RCC 7860 (cell line): Measurements from ENCODE around the gene PSMB8.
"Not testable (repeated sequence)": the region's sequence is repeated elsewhere in the genome, so short reads cannot be mapped to it uniquely, and the experiment has no call there.

Experiments
- DNase-seq: peaks from one replicate; pipeline ENCODE4 v3.0.0-alpha.2; 2015; ENCODE audit warnings: low spot score
- FAIRE-seq: peaks from 2 replicates; lab custom pipeline; 2012; peaks lifted over from hg19 to GRCh38; lab: Jason Lieb, UNC

Gene PSMB8

DNA sequence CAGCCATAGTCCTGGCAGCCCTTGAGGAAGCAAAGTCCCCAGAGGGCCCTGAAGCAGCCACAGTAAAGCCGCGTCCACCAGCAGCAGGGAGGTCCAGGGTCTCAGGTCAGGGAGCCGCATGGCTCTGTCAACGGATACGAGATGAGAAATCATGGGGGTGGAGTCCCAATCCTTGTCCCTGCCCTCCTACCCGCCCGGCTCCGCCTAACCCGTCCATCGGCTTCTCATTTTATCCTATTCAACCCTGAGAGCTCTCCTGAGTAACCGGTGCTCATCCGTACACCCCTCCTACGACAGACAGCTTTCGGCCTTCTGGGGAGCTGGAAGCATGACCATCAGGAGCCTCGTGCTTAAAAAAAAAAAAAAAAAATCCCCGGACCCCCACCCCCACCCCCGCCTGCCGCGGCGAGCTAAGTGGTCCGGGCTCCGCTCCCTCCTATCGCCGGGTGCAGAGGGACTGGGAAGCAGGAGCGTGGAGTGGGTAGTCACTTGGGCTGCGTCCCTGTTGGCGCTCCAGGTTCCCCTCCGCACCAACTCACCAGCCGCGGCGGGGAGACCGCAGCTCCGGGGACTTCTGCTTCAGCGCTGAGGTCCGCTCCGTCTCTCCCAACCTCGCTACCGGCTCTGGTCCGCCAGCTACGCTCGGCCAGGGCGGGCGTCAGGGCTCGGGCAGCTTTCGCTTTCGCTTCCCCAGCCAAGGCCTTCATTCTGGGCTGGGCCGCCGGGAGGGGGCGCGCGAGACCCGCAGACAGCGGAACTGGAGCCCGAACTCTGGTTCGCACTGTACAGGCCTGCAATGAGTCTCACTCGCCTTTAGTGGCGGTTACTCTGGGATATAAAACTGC lies 5.5 kb downstream of the PSMB8 start, which contains the start of gene TAP2:
Gene TAP2, minus strand, starts transcription at position 626 of the 845 bp plus-strand sequence. Its CDS starts 506 bp downstream, at position 120.
- FAIRE-seq (peak; percentile 23), DNase-seq (peak; percentile 76)

DNA sequence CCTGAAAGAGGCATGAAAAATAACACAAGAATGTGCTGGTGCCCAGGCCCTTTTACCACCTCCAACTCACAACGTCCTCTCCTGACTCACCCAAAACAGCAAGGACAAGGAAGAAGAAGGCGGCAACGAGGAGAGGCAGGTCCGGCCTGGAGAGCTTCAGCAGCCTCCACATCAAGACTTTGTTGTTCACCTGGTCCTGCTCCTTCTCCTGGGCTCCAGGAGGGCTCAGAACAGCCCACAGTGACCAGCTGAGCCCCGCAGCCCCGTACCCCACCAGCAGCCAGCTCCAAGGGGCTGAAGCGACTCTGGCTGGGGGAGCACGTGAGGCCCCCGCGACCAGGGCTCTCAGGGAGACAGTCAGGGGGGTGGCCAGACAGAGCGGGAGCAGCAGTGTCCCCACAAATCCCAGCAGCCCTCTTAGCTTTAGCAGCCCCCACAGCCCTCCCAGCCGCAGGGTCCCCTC lies 6.2 kb downstream of the PSMB8 start:
- peak; percentile 22 for DNase-seq
- no peak for FAIRE-seq

- no peak for DNase-seq
- no peak for FAIRE-seq
Observed at GRCh38 chr6:32836873-32837272, 7.0 kb downstream of the PSMB8 start.

DNA sequence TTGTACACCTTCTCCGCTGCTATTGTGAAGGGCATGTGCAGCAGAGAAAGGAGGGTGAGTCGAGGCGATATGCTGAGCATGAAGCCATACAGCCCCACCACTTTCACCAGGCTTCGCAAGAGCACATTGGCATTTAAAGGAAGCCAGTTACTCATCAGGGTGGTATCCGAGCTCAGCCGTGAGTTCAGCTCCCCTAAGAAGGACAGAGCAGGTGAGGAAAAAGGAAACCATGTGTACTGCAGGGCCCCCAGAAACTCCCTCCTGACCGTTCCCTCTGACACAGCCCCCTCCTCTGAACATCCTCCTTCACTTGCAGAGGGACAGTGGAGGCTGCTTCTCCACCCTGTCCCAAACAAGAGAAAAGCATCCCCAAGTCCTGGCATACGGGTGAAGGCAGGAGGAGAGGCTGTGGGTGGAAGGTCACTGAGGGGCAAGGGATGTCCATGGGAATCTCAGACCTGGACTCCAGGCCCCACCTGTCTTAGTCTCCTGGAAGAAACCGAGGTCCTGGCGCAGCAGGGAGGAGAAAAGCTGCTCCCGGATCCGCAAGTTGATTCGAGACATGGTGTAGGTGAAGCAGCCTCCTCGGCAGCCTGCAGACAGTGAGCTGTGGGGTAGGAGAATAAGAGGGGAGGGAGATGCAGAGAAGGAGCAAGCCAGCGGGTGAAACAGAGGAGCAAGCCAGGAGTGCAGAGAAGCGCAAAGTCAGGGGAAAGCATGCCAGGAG lies 8.5 kb downstream of the PSMB8 start:
- no peak for DNase-seq
- no peak for FAIRE-seq

DNA sequence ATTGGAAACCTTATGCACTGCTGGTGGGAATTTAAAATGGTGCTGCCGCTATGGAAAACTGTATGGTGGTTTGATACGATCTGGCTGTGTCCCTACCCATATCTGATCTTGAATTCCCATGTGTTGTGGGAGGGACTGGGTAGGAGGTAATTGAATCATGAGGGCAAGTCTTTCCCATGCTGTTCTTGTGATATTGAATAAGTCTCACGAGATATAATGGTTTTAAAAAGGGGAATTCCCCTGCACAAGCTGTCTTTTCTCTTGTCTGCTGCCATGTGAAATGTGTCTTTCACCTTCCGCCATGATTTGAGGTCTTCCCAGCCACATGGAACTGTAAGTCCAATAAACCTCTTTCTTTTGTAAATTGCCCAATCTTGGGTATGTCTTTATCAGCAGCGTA lies 10.2 kb downstream of the PSMB8 start:
- DNase-seq, result no peak
- no peak for FAIRE-seq

- FAIRE-seq, result no peak
- DNase-seq, result no peak
Observed at GRCh38 chr6:32832535-32832934, 11.3 kb downstream of the PSMB8 start.

- DNase-seq (no peak), FAIRE-seq (no peak)
Observed at GRCh38 chr6:32830936-32831335, 12.9 kb downstream of the PSMB8 start.

DNA sequence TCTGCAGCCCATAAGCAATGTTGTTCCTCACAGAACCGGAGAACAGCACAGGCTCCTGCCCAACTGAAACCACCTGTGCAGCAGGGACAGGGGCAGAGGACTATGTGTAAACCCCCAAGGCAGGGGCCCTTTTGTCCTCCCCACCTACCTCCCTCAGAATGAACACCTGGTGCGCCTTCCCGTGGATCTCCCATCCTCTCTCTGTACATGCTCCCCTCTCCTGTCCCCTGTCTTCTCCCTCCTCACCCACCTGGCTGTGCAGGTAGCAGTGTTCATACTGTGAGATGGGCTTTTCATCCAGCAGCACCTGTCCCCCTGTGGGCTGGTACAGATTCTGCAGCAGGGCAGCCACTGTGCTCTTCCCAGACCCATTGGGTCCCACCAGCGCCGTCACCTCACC lies 13.8 kb downstream of the PSMB8 start:
- no peak for FAIRE-seq
- DNase-seq, result no peak

GRCh38 chr6:32829495-32829894 lies 14.4 kb downstream of the PSMB8 start:
- no peak for DNase-seq
- FAIRE-seq, result no peak

DNA sequence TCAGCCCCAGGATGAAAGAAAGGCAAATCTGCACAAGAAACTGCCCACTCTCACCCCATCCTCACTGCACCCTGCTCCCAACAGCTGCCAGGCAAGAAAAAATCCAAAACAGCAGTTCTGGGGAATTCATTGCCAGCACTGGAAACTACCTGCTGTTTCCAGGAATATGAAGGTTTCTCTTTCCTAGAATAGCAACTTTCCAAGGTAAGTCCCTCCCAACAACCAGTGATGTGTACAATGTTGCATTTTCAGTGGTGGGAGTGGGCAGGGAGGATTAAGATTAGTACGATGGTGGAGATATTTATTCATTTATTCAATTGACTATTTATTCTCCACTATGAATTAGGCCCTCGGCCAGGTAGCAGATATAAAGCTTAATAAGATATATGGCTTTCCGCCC lies 16.8 kb downstream of the PSMB8 start:
- no peak for FAIRE-seq
- no peak for DNase-seq

DNA sequence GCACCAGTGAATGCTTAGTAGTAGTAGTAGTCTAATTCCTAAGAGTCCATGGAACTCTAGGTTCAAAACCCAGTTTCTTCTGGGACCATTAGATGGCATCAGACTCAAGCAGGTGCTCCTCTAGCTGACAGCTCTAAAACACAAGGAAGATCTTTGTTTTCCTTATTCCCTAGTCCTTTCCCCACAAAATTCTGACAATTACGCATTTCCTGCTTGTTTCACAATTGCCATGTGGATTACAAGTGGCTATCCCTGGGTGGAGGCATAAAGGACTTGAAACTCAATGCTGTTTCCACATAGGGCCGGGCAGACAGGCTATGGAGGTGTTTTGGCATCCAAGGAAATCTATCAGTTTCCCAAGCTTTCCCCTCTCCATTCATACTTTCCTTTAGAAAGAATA lies 17.9 kb downstream of the PSMB8 start:
- no peak for DNase-seq
- FAIRE-seq, result no peak

GRCh38 chr6:32819729-32820128 lies 24.1 kb downstream of the PSMB8 start:
- FAIRE-seq (peak; percentile 90), DNase-seq (peak; percentile 87)

DNA sequence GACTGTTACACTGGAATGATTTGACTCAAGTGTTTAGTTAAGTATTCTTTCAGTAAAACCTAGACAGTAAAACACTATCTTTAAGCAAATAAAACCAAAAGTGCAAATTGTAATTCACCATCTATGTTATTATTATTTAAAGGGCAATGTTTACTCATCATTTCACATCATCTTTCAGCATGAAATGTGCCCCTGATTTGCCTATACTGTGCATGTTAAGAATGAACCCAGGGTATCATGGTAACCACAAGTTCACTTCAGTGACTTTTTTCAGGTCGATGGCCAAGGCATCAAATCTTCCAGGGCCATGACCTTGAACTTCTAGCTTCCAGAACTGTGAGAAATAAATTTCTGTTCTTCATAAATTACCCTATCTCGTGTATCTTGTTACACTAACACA lies 25.0 kb downstream of the PSMB8 start:
- FAIRE-seq (no peak), DNase-seq (no peak)

DNA sequence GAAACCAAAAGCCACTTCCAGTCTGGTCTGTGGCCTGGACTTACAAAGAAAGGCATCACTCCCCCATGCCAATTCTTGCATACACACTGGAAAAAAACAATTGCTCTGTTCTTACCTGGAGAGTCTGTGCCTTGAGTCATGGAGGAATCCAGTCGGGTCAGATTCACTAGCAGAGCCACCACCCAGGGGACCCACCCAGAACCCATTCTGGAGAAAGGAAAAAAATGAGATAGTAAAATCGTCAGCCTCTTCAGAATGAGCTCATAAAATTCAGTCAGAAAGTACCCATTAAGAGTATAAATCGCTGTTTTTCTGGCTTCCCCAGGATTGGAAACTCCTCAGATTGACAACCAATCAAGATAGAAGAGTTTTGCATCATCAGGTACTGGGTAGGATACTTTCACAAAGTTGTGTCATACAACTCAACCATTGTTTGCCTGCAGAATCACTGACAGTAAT lies 27.1 kb downstream of the PSMB8 start, which contains the start of gene HLA-DOB:
Gene HLA-DOB, minus strand, starts transcription at position 257 of the 459 bp plus-strand sequence. Its CDS starts 51 bp downstream, at position 206.
- no peak for FAIRE-seq

GRCh38 chr6:32815996-32816395 lies 27.9 kb downstream of the PSMB8 start:
- DNase-seq, result no peak
- no peak for FAIRE-seq

More for the DNA sequence above, 27.1 kb downstream of the PSMB8 start, which contains the start of gene HLA-DOB:
- no peak for DNase-seq

DNA sequence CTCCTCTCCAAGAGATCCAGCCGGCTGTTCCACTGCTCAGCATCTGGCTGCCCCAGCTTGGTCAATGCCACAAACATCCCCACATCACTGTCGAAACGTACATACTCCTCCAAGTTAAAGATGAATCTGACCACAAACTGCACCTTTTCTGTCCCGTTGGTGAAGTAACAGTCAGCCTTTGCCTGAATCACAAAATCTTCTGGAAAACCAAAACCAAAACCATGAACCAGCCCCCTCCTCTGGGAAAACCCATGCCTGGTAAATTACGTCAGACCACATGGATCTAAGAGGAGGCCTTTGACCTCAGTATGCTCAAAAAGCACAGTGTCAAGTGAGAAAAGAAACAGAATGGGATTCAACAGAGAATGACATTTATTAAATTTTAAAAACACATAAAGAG lies 28.7 kb downstream of the PSMB8 start:
- FAIRE-seq, result no peak
- peak; percentile 22 for DNase-seq

GRCh38 chr6:32814145-32814544 lies 29.7 kb downstream of the PSMB8 start:
- DNase-seq (no peak), FAIRE-seq (no peak)

DNA sequence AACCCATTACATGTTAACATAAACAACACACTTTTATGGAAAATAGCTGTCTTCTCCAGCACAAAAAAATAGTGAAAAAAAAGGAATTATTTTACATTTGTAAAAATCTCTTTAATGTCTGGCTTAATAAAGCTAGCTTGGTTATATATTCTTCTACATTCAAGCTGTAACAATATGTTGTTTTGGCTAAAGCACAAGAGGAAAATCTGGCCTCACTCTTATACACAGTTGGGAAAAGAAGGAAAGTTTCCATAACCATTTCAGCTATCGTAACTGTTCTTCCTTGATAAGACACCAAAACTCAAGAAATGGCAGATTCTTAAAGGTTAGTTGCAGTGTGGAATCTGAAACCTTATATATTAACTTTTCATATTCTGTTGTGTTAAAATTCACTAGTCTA lies 34.7 kb downstream of the PSMB8 start:
- DNase-seq (no peak), FAIRE-seq (no peak)

GRCh38 chr6:32807020-32807580 lies 36.7 kb downstream of the PSMB8 start:
- FAIRE-seq (no peak), DNase-seq (no peak)

DNA sequence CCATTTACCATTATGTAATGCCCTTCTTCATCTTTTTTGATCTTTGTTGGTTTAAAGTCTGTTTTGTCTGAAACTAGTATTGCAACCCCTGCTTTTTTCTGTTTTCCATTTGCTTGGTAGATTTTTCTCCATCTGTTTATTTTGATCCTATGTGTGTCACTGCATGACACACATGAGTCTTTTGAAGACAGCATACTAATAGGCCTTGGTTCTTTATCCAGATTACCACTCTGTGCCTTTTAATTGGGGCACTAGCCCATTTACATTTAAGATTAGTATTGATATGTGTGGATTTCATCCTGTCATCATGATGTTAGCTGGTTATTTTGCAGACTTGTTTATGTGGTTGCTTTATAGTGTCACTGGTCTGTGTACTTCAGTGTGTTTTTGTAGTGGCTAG lies 38.4 kb downstream of the PSMB8 start:
- DNase-seq, FAIRE-seq: not testable (repeated sequence)

DNA sequence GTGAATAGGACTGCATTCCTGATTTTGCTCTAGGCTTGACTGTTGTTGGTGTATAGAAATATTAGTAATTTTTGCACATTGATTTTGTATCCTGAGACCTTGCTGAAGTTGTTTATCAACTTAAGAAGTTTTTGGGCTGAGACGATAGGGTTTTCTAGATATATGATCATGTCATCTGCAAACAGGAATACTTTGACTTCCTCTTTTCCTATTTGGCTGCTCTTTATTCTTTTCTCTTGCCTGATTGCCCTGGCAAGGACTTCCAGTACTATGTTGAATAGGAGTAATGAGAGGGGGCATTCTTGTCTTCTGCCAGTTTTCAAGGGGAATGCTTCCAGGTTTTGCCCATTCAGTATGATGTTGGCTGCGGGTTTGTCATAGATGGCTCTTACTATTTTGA lies 40.4 kb downstream of the PSMB8 start:
- no peak for DNase-seq
- no peak for FAIRE-seq
